HCEC 1CT (cell line): ENCODE data around the gene LTB4R2.
"Not testable (repeated sequence)": the region's sequence is repeated elsewhere in the genome, so short reads cannot be mapped to it uniquely, and the experiment has no call there.

Experiments
- DNase-seq: peaks from one replicate; pipeline ENCODE4 v3.0.0-alpha.2; 2017

The LTB4R2 gene

GRCh38 chr14:24321212-24321975 is 11.5 kb downstream of the LTB4R2 start:
- no peak for DNase-seq

GRCh38 chr14:24322672-24323071 is 12.7 kb downstream of the LTB4R2 start:
- no peak for DNase-seq

- DNase-seq = no peak
These were observed 13.4 kb downstream of the LTB4R2 start for GRCh38 chr14:24323341-24323740.

- no peak for DNase-seq
These were observed 14.1 kb downstream of the LTB4R2 start for GRCh38 chr14:24324024-24324423.

- DNase-seq = no peak
These were observed 15.1 kb downstream of the LTB4R2 start for GRCh38 chr14:24325041-24325530.

GRCh38 chr14:24325963-24326362 is 16.0 kb downstream of the LTB4R2 start:
- DNase-seq = no peak

GRCh38 chr14:24327303-24327702 is 17.4 kb downstream of the LTB4R2 start:
- DNase-seq = no peak

- not testable (repeated sequence) for DNase-seq
These were observed 18.0 kb downstream of the LTB4R2 start for GRCh38 chr14:24327914-24328313.

GRCh38 chr14:24329073-24329663 is 19.2 kb downstream of the LTB4R2 start:
- DNase-seq = no peak

- DNase-seq = no peak
These were observed 19.8 kb downstream of the LTB4R2 start for GRCh38 chr14:24329736-24330135.

- no peak for DNase-seq
These were observed 21.2 kb downstream of the LTB4R2 start for GRCh38 chr14:24330973-24331674.

- no peak for DNase-seq
These were observed 21.9 kb downstream of the LTB4R2 start for GRCh38 chr14:24331731-24332267.

GRCh38 chr14:24332268-24332993 is 22.5 kb downstream of the LTB4R2 start:
- DNase-seq = peak; percentile 42

GRCh38 chr14:24334431-24335291 is 24.7 kb downstream of the LTB4R2 start, which contains the start of gene ADCY4:
Gene ADCY4 (minus strand): TSS chr14:24335071. CDS start chr14:24334652, 419 bp downstream.
- no peak for DNase-seq

- no peak for DNase-seq
These were observed 25.7 kb downstream of the LTB4R2 start for GRCh38 chr14:24335461-24336171.

- no peak for DNase-seq
These were observed 27.3 kb downstream of the LTB4R2 start for GRCh38 chr14:24337144-24337823.

GRCh38 chr14:24337824-24338175 is 27.9 kb downstream of the LTB4R2 start:
- no peak for DNase-seq

- no peak for DNase-seq
These were observed 28.9 kb downstream of the LTB4R2 start for GRCh38 chr14:24338843-24339242.

- DNase-seq = no peak
These were observed 29.6 kb downstream of the LTB4R2 start, which contains the start of gene RIPK3 for GRCh38 chr14:24339284-24340151. Gene RIPK3 (minus strand): TSS chr14:24339991. CDS start chr14:24339826, 165 bp downstream.
